ENCODE measurements around the gene TRIM48.
"Not testable (repeated sequence)": the region's sequence is repeated elsewhere in the genome, so short reads cannot be mapped to it uniquely, and the experiment has no call there.

DNA sequence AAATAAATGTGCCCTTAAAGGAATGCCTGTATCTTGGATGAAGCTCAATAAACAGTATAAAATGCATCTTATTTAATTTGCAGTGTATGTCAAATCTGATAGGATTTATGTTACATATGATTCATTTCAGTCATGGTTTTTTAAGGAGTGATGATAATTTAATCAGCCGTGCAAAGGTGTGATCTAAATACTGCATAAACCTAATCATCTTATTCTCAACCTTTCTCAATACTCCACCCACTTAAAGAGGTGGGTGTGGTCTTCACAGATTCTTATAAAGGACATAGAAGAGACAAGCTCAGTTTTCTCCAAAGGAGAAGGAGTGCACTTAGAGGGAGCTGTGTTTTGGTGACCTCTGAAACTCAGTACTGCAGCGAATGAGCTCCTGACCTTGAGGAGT lies at the start of gene TRIM48:
- TF ChIP-seq POLR2A, CTCF, POLR2AphosphoS5, EP300 (IDR thresholded peaks at IDR 0.05): not testable (repeated sequence)

All from upper lobe of left lung (tissue), 4 donors.